SK-N-SH (cell line): Measurements from ENCODE around the gene NCKAP5. TPM values are rescaled to one million over a fixed set of nuclear protein-coding genes. Genes with fewer than 3 reads are reported as not detected.

Source experiments
- CTCF ChIA-PET: fragments of 300-600, 350-600 bp; formaldehyde crosslinking; extraction: SDS; loops from one replicate; lab custom pipeline; 2021; lab: Yijun Ruan, JAX
- POLR2A ChIA-PET: fragments of 350-600 bp; sonication (Branson Sonifier 250); formaldehyde crosslinking; extraction: SDS; loops from one replicate; lab custom pipeline; 2020; ENCODE audit warnings: antibody characterized with exemption, inconsistent platforms; lab: Yijun Ruan, JAX
- DNase-seq: peaks from one replicate; pipeline ENCODE4 v3.0.0; 2012
- H2AFZ ChIP-seq: fragments of 200-600 bp; sonication (generic); 2 replicates; pipeline ENCODE4 v1.8.1; 2016; ENCODE audit warnings: antibody characterized with exemption, mild to moderate bottlenecking, low read depth
- H3F3A ChIP-seq: fragments of 200-600 bp; sonication (generic); replicated peaks from 2 replicates; pipeline ENCODE3; 2016; ENCODE audit warnings: antibody characterized with exemption, mild to moderate bottlenecking; ENCODE audit not compliant: insufficient read depth
- H3K27ac ChIP-seq, 2 experiments: fragments of 200-500 bp in 1 of 2; fragments of 200-600 bp in 1 of 2; sonication (Bioruptor generic) in 1 of 2; sonication (generic), shearing (Covaris generic) in 1 of 2; 2 replicates each; pipeline versions ENCODE4 v1.5.1 to v1.6.1; 2014 to 2016; ENCODE audit warnings: low read depth in 2 of 2, inconsistent platforms in 1 of 2, low read length in 1 of 2, mild to moderate bottlenecking in 1 of 2, mixed read lengths in 1 of 2
- H3K27me3 ChIP-seq: fragments of 200-600 bp; sonication (generic), shearing (Covaris generic); 2 replicates; pipeline ENCODE4 v1.6.1; 2016; ENCODE audit warnings: mixed run types; ENCODE audit not compliant: insufficient read depth
- H3K36me3 ChIP-seq, 2 experiments: fragments of 200-500 bp in 1 of 2; fragments of 200-600 bp in 1 of 2; sonication (Bioruptor generic) in 1 of 2; sonication (generic) in 1 of 2; replicated peaks in 1 of 2; 2 replicates each; pipeline versions ENCODE3 to v1.5.1; 2014 to 2016; ENCODE audit warnings: low read length in 1 of 2, mild to moderate bottlenecking in 1 of 2; ENCODE audit not compliant: insufficient read depth in 2 of 2, control insufficient read depth in 1 of 2
- H3K4me1 ChIP-seq, 2 experiments: fragments of 200-500 bp in 1 of 2; fragments of 200-600 bp in 1 of 2; sonication (Bioruptor generic) in 1 of 2; sonication (generic), shearing (Covaris generic) in 1 of 2; 2 replicates each; pipeline versions ENCODE4 v1.5.1 to v1.6.1; 2014 to 2016; ENCODE audit warnings: low read depth in 1 of 2, low read length in 1 of 2, mixed run types in 1 of 2; ENCODE audit not compliant: insufficient read depth in 2 of 2, control insufficient read depth in 1 of 2
- H3K4me2 ChIP-seq: fragments of 200-600 bp; sonication (generic), shearing (Covaris generic); 2 replicates; pipeline ENCODE4 v1.6.1; 2017; ENCODE audit warnings: mixed run types
- H3K4me3 ChIP-seq, 2 experiments: fragments of 200-500 bp in 1 of 2; fragments of 200-600 bp in 1 of 2; sonication (Bioruptor generic) in 1 of 2; sonication (generic), shearing (Covaris generic) in 1 of 2; 2 replicates each; pipeline versions ENCODE4 v1.5.1 to v1.8.1; 2014 to 2016; ENCODE audit warnings: low read depth in 2 of 2, inconsistent platforms in 1 of 2, low read length in 1 of 2, mild to moderate bottlenecking in 1 of 2, mixed read lengths in 1 of 2, moderate library complexity in 1 of 2
- H3K79me2 ChIP-seq: fragments of 200-600 bp; sonication (generic); 2 replicates; pipeline ENCODE4 v1.8.1; 2017; ENCODE audit warnings: mild to moderate bottlenecking; ENCODE audit not compliant: insufficient read depth
- H3K9ac ChIP-seq: fragments of 200-600 bp; sonication (generic); 2 replicates; pipeline ENCODE4 v1.6.1; 2017; ENCODE audit warnings: mixed run types
- H3K9me2 ChIP-seq: fragments of 200-600 bp; sonication (generic); 2 replicates; pipeline ENCODE4 v1.6.1; 2017; ENCODE audit warnings: mixed run types
- H3K9me3 ChIP-seq: fragments of 200-600 bp; sonication (generic); 2 replicates; pipeline ENCODE4 v1.6.1; 2017; ENCODE audit warnings: mixed run types, mild to moderate bottlenecking, moderate library complexity
- H4K20me1 ChIP-seq: fragments of 200-600 bp; sonication (generic); 2 replicates; pipeline ENCODE4 v1.6.1; 2017; ENCODE audit warnings: mild to moderate bottlenecking, mixed run types; ENCODE audit not compliant: insufficient read depth
- ELF1 ChIP-seq: IDR thresholded peaks from 2 replicates; pipeline ENCODE4 v1.4.0; 2012
- EZH2phosphoT487 ChIP-seq: fragments of 200-600 bp; sonication (generic); IDR thresholded peaks from 2 replicates; pipeline ENCODE4 v1.6.1; 2017; ENCODE audit warnings: low read depth, mixed run types, mild to moderate bottlenecking, antibody characterized with exemption, moderate library complexity, borderline replicate concordance
- FOXM1 ChIP-seq: IDR thresholded peaks from 2 replicates; pipeline ENCODE4 v1.4.0; 2012; ENCODE audit warnings: low read depth, mild to moderate bottlenecking
- GABPA ChIP-seq: IDR thresholded peaks from 2 replicates; pipeline ENCODE4 v1.4.0; 2012; ENCODE audit warnings: low read depth, mild to moderate bottlenecking
- GATA2 ChIP-seq: sonication (generic); formaldehyde crosslinking; IDR thresholded peaks from 2 replicates; pipeline ENCODE4 v1.5.0; 2020; ENCODE audit warnings: mild to moderate bottlenecking, missing genetic modification reagents
- MEF2A ChIP-seq: IDR thresholded peaks from 2 replicates; pipeline ENCODE4 v1.4.0; 2012; ENCODE audit warnings: low read depth, borderline replicate concordance
- NRF1 ChIP-seq: IDR thresholded peaks from 2 replicates; pipeline ENCODE4 v1.6.1; 2012; ENCODE audit warnings: low read depth, mild to moderate bottlenecking, low read length
- POLR2AphosphoS5 ChIP-seq: IDR thresholded peaks from 2 replicates; pipeline ENCODE4 v1.6.1; 2012; ENCODE audit warnings: low read depth, low read length
- RAD21 ChIP-seq: IDR thresholded peaks from 2 replicates; pipeline ENCODE4 v1.6.1; 2012; ENCODE audit warnings: mild to moderate bottlenecking, low read length
- REST ChIP-seq: IDR thresholded peaks from 2 replicates; pipeline ENCODE4 v1.6.1; 2012; ENCODE audit warnings: mild to moderate bottlenecking, low read depth, low read length, moderate library complexity
- SMC3 ChIP-seq: IDR thresholded peaks from 2 replicates; pipeline ENCODE4 v1.6.1; 2012; ENCODE audit warnings: low read depth, low read length, improper control_type of control experiment
- USF2 ChIP-seq: fragments of 150-350 bp; IDR thresholded peaks from 2 replicates; pipeline ENCODE4 v1.6.1; 2017; ENCODE audit warnings: antibody characterized with exemption, low read length, low read depth, borderline replicate concordance
- whole genome bisulfite sequencing: methylation state at CpG from one replicate; pipeline ENCODE4 v1.1.6; 2017; ENCODE audit warnings: low lambda C conversion rate; 5-methylcytosine and 5-hydroxymethylcytosine counted together
- polyA plus RNA-seq, 3 experiments: library from polyadenylated mRNA; depleted of rRNA; stranded (reverse); fragments of >200 nt; gene quantifications; 2 replicates each; pipeline ENCODE4 v1.2.3, GENCODE V29; 2012

NCKAP5 gene
- polyA plus RNA-seq, 1 of the 3 experiments (the other 2 are of a cell fraction) = 0.02 TPM

GRCh38 chr2:133414486-133415209 lies 153.6 kb downstream of the NCKAP5 start:
- Histone ChIP-seq H3K27ac (no peak overlapping the region), H3K9me3 (no peaks in the 10 kb centered on the region), H3K79me2 (no peaks in the 10 kb centered on the region), H3K4me1 (no peaks in the 10 kb centered on the region; a peak in 1 of 4 replicates), H3K9ac (no peak overlapping the region), H2AFZ (no peak overlapping the region), H3K36me3 (no peaks in the 10 kb centered on the region), H3K9me2 (no peaks in the 10 kb centered on the region), H3K4me2 (no peak overlapping the region), H3F3A (no peaks in the 10 kb centered on the region), H3K27me3 (no peaks in the 10 kb centered on the region), H3K4me3 (no peak overlapping the region), H4K20me1 (no peaks in the 10 kb centered on the region)
- TF ChIP-seq MEF2A = no peak
- no peak for TF ChIP-seq FOXM1
- TF ChIP-seq GATA2 (CRISPR knock-in tag) = no peak
- no peak for TF ChIP-seq GABPA
- no peak for TF ChIP-seq NRF1
- TF ChIP-seq USF2 = no peak
- no peak for TF ChIP-seq POLR2AphosphoS5
- no peak for TF ChIP-seq EZH2phosphoT487
- no peak for TF ChIP-seq SMC3
- no peak for TF ChIP-seq ELF1
- no peak for TF ChIP-seq REST
- no peak for TF ChIP-seq RAD21
- POLR2A ChIA-PET = no interaction called here
- DNase-seq = no peak
- CTCF ChIA-PET = interaction anchor here (0.6 to 1.3 kb wide), 2 partner anchors 147 to 152 kb away, joined by 3 read pairs; no protein-coding TSS in a partner anchor
- WGBS = 76% methylated on average over 6 of the region's 6 CpGs

GRCh38 chr2:133413863-133414262 lies 154.4 kb downstream of the NCKAP5 start:
- WGBS = 75% methylated on average over 3 of the region's 3 CpGs

More at GRCh38 chr2:133413863-133414262, 154.4 kb downstream of the NCKAP5 start:
- Histone ChIP-seq H3K27me3 (no peaks in the 10 kb centered on the region), H3K9ac (no peak overlapping the region), H3F3A (no peaks in the 10 kb centered on the region), H3K27ac (no peak overlapping the region), H3K36me3 (no peaks in the 10 kb centered on the region), H3K9me3 (no peaks in the 10 kb centered on the region), H3K4me3 (no peak overlapping the region), H3K4me2 (no peak overlapping the region), H4K20me1 (no peaks in the 10 kb centered on the region), H3K79me2 (no peaks in the 10 kb centered on the region), H3K4me1 (peaks cover 0 to 2% of the 10 kb centered on the region in 2 experiments; a peak in 2 of 4 replicates)
- CTCF ChIA-PET = interaction anchor here (0.6 kb wide), 1 partner anchor 177 kb away, joined by 3 read pairs; no protein-coding TSS in a partner anchor
- DNase-seq = no peak
- TF ChIP-seq REST = no peak
- TF ChIP-seq FOXM1 = no peak
- TF ChIP-seq, all 33 proteins: peak for 0
- POLR2A ChIA-PET = no interaction called here
- Histone ChIP-seq H3K9me2 (no peaks in the 10 kb centered on the region), H2AFZ (no peak overlapping the region)
